GM19035 (cell line): ENCODE measurements around the gene ARHGDIB.

Source experiments
- ATAC-seq: cut with Tn5 transposase; IDR thresholded peaks from one replicate; pipeline ENCODE4 v1.9.1; 2021; ENCODE audit not compliant: unreplicated experiment

Gene ARHGDIB

DNA sequence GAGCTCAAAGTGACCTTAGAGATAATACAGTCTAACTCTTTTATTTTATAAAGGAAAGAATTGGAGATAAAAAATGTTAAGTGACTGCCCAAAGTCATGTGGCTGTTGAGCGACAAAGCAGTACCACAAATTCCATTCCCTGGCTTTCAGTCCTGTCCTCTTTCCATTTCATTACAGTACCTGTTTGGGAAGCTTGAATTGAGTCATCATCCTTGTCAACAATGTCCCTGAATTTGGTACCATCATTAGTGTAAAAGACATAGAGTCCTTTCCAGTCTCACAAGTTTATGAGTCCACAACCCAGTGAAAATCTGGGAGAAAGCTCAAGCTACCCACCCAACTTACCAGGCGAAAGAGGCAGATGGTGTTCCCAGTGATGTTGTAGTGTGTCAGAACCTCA, 26.9 kb downstream of the ARHGDIB start:
- ATAC-seq: no peak

DNA sequence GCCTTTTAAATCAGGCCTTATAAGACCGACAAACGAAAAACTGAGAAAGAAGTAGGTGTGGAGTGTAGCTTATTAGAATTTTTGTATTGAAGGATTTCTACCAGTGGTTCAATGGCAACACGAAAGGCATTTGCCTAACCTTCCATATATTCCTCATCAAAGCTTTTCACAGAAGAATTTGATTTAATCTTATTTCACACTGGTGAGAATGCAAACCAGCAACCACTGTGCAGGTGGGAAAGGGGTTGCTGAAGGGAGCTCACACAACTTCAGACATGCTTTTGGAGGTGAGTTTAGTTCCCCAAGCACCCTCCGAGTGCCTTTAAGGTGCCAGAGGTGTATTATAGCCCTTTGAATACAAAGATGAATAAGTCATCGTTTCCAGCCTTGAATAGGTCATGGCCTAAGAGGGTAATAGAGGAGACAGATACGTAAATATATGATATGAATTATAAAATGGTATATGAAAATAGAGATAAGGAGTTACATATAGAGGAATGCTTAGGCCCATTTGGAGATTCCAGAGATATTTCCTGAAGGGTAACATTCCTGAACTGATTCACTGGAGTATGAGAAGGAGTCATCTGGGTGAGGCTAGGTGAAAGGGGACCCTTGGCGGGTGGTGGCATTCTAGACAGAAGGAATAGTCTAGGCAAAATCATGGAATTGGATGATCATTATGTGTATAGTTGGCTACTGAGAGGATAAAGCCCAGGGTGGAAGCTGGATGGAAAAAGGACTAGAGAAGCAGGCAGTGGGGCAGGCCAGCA, 29.4 kb downstream of the ARHGDIB start:
- no peak for ATAC-seq

DNA sequence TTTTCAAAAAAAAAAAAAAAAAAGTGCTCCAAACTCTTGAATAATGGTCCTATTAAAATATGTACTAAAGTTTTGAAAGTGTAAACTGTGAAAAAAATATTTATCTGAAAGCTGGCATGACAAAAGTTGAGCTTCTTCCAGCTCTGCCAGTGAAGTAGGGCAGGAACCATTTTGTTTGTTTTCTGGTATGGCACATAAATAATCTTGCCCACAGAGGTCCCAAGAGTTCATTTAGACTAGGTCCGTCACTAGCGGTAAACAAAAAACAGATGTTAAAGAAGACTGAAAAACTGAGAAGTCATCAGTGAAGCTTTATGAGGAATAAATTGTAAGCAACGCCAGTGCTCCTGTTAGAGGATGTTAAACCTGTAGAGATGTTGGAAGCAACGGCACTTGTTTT, 30.0 kb downstream of the ARHGDIB start:
- ATAC-seq: no peak

DNA sequence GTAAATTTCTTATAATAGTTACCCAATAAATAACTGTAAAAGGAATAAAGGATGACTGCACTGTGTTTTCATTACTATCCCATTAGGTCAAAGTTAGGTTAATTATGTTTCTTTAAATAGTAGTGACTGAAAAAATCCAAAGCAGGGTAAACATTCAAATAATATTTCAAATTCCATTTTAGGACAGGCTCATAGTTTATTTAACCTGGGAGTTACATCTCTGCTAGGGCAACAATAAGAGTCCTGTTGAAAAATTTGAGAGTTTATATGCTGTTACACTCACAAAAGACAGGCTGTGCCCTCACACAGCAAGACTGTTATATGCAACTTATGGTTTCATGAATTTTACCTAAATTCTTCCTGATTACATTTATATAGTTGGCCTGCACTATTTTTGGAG, 31.1 kb downstream of the ARHGDIB start:
- ATAC-seq: no peak

DNA sequence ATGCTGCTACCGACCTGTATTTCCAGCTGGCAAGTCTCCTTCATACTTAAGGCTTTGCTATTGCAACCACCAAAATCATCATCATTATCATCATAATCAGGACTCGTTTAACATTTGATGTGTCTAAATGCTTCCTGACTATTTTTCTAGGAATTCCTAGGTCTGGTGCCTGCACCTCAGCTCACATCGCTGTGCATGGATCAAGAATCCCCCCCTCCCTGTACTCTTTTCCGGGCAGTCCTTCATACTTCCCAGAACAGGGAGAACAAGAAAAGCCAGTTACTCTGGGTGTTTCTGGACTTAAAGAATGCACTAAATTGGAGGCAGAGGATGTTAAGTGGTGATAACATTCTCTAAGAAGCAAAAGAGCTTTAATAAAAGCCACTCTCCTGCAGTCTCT, 32.5 kb downstream of the ARHGDIB start:
- no peak for ATAC-seq

DNA sequence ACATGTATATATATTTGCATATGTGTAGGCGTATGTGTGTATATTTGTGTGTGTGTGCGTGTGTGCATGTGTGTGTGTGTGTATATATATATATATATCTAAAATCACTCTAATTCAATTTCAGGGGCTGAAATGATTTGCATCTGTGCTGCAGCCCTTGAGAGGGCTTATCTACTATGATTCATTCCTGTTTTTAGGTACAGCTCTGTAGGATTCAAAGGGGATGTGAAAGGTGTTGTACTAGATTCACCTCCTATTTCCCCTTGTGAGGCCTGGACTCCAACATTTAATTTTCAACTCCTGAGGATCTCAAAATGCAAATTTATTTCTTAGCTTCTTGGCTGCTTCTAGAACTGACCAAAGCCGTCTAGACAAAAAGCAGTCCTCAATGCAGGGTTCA, 34.1 kb downstream of the ARHGDIB start:
- no peak for ATAC-seq

DNA sequence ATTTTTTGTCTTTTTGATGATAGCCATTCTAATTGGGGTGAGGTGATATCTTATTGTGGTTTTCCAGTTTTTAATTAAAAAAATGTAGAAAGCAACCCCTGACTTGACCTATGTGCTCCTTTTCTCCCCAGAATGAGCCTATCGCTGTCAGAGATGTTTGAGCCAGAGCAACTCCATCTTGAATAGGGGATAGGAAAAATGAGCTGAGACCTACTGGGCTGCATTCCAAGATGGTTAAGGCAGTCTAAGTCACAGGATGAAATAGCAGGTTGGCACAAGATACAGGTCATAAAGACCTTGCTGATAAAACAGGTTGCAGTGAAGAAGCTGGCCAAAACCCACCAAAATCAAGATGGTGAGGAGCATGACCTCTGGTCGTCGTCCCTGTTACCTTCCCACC, 36.9 kb downstream of the ARHGDIB start:
- no peak for ATAC-seq

DNA sequence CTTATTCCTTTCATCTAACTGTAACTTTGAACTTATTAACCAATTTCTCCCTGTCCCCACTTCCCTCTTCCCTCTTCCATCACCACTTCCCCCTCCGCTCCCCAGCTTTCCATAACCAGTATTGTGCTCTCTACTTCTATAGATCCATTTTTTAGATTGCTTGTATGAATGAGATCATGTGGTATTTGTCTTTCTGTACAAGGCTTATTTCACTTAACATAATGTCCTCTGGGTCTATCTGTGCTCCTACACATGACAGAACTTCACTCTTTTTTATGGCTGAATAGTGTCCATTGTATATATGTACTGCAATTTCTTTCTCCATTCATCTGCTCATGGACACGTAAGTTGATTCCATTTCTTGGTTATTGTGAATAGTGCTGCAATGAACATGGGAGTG, 37.5 kb downstream of the ARHGDIB start:
- no peak for ATAC-seq

DNA sequence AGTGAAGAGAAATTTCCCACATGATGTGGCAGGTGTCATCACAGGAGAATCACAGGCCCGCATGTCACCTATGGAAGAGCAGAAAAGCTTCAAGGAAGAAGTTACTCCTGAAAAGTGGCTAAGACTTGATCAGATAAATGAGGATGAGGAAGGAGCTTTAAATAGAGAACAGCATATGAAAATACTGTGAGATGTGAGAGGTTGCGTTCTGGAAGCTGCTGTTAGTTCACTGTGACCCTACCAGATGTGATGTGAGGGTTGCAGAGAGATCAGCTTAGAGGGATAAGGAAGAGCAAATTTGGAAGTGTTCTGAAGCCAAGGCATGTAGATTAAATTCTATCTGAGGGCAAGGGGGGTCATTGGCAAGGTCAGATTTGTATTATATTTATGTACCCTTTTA, 40.2 kb downstream of the ARHGDIB start:
- ATAC-seq: no peak

DNA sequence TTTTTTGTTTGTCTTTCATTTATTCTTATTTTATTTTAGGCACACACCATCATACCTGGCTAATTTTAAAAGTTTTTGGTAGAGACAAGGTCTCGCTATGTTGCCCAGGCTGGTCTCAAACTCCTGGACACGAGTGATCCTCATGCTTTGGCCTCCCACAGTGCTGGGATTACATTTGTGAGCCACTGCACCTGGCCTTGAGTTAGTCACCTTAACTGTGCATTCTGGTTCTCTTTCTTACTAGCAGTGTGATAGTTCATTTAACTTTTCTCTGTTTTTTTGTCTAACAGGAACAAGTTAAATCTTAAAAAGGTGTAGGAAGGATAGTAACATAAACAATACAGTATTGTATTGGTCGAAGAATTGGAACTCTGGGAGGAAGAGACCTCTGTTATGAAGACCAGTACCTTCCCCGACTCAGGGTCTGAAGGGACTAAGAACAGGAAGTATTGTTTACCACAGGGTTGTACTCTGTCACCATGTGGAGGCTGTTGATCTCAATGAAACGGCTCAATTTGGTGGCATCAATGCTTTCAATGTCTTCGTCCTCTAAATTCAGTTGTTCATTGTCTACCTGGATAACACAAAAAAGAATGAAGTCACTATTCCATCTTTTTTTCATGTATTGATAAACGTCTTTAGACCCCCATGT, 40.8 kb downstream of the ARHGDIB start:
- no peak for ATAC-seq

DNA sequence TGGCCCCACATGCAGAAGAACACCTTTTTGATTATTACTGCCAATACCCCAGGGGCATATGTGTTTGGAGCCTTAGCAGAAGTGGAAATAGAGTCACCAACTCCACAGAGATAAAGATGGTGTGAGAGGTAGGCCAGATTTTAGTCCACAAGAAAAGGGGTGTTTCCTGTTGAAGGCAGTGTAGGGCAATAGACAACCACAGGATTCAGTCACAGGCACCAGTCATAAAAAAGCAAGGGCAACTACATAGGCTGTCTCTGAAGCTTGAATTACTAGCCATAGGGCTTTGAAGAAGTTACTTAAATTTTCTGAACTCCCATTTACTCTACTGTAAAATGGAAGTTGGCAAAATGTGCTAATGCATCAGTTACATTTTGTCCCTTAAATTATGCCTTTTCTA, 41.9 kb downstream of the ARHGDIB start:
- no peak for ATAC-seq

DNA sequence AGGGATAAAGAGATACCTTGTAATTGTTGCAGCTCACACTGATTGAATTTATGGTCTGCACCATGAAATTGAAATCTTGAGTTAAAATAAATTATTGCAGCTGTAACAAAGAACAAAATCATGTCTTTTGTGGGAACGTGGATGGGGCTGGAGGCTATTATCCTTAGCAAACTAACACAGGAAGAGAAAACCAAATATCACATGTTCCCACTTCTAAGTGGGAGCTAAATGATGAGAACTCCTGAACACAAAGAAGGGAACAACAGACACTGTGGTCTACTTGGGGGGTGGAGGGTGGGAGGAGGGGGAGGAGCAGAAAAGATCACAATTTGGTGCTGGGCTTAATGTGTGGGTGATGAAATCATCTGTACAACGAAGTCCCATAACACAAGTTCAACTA, 45.7 kb downstream of the ARHGDIB start:
- no peak for ATAC-seq

DNA sequence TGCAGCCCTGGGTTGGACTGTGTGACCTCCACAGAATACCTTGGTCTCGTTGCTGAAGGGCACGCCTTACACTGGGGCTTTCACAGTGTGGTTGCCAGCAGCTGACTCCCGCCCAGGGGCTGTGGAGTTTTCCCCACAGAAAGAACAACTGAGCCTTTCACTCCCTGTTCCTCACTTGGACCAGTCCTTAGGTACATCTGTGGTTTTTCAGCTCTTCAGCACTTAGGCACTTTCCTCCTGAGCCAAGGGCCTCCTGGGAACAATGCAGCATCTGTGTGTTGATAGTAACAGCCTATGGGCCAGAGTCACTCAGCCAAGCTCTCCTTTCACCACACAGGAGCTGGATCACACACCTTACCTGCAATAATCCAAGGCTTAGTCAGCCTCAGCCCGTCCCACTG, 48.0 kb downstream of the ARHGDIB start:
- ATAC-seq: no peak

DNA sequence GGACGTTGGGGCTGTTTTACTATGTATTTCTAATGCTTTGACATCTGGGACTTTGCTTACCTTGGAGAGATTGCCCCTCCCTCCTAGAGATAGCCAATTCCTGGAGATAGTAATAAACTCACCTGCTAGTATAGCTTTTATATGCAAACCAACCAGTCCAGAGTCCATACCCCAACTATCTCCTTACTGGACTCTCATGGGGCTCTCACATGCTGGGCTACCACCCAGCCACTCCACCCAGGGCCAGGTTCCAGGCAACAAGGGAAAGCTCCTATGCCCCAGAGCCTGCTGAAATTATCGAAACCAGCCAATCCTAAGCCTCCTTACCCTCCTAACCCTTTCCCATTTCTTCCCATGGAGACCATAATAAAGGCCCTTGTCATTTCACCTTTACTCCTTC, 50.3 kb downstream of the ARHGDIB start:
- ATAC-seq: no peak

DNA sequence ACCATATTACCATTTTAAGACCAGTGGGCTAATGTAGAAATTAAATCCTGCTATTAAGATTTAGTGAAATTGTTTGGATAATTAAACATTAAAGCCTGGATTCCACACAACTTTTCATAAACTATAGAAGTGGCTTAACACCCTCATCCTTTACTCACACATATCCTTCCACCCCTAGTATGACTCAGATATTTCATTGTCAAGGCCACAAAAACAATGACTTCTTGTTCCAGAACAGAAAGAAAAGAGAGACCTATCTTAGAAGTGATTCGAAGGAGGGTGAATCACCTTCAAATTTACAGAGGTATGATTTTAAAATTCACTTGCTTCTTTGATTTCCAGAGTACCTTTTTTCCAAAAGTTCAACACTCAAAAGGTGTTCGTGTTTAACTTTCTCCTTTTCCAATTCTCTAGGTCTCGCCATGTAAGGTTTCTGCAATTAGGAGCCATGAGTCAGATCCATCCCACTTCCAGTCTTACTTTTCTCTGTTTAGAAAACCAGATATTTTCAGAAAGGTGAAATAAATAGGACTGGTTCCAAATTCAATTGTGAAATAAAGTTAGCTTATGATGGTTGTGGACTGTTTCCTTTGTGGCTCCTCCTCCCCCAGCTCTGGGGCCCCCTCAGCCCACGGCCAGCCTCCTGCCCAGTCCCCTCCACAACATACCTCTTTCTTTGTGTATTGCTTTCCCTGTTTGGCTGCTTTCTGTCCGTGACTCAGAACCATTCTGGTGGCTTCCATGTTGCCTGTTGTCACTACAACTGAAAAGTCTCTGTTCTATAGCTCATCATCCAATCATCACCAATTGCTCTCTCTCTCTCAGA, 51.1 kb downstream of the ARHGDIB start:
- no peak for ATAC-seq

DNA sequence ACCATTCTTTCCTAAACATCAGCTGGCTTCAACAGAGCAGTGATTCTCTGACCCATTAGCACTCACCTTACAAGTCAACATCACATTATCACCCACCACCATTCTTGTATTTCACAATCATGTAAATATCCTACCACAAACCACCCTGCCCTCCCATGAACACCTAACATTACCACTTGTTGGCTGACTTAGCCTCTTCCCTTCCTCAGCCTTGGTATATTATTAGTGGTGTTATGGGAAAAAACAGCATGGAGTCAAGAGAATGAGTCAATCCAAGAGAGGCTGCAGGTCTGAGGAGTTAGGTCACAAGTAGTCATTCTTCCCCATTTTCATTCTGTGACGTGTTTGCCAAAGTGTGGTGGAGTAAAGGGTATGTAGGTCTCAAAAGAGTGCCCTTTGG, 53.4 kb downstream of the ARHGDIB start:
- ATAC-seq: no peak

DNA sequence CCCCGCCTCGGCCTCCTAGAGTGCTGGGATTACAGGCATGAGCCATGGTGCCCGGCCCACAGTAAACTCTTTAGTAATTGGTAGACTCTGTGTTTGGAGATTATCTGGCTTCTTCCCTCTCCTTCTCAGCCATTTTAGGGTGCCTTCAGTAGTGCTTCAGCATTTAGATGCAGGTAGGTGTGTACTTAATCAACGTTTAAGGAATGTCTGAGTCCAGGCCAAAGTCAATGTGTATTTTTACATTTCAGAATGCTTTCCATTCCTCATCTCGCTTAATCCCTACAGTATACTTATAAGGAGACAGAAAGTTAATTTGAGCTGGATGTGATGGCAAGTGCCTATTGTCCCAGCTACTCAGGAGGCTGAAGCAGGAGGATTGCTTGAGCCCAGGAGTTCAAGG, 55.3 kb downstream of the ARHGDIB start:
- ATAC-seq: no peak

DNA sequence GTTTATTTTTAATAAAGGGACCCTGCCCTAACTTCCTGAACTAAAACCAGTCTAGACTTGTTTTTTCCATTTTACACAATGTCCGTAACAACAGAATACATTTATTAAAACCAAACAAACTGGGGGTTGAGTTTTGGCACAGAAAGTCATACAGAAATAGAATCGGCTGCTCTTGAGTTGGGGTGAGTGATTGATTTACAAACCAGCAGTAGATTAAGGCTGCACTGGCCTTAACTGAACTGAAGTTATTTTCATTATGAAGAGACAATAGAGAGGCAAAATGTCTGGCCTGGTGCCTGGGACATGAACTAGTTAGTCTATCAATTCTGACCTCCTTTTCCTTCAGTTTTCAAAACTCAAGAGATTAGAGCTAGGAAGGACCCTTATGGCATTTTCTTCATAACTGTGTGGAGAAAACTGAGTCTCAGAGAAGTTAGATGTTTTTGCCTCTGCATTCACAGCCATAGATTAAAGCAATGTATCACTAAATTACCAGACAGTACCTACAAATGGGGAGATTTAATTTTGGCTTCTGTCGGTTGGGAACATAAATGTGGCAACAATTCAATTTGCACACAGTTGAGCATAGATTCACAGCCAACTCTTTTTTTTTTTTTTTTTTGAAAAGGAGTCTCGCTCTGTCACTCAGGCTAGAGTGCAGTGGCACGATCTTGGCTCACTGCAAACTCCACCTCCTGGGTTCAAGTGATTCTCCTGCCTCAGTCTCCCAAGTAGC, 56.0 kb downstream of the ARHGDIB start:
- no peak for ATAC-seq

DNA sequence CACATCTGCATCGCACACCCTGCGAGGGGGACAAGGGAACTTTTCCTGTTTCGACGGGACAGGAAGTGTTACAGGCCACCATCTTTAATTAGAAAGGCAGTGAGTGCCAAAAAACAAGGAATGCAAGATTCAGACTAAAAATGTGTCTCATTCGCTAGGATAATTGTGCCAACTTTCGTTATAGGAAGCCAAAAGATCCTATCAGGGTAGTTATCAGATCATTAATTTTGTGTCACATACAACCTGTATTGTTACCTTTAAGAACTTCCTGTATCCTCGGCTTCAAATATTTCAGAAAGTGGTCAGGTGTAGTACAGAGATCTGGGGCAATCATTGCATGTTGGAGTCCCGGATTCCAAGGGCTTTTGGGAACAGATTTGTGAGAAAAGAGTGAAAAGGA, 56.5 kb downstream of the ARHGDIB start:
- no peak for ATAC-seq

DNA sequence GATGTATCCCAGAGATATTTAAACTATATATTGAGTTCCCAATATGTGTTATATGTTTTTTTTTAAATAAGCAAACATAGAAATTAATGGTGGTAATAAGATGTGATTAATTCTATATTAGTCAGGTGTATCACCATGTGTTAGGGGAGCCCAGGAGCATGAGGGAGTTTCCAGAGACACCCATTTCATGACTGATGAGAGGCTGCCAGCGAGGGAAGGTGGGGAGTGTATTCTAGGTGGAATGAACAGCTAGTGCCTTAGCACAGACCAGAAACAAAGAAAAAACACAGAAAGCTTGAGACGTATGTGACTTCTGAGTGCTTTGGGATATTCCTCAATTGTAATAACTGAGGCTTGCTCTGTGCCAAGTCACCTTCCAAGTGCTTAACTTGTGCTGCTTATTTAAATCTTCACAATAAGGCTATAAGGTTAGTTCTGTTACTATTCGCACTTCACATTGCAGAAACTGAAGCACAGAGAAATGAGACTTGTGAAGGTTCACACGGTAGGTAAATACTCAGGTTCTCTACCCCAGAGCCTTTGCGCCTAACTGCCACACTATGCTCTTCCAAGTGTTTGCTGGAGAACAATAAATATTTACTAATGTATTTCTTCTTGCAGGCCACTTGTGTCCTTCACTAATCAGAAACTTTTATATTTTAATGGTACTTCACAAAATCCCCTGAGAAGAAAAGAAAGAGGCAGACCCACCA, 57.9 kb downstream of the ARHGDIB start:
- no peak for ATAC-seq

DNA sequence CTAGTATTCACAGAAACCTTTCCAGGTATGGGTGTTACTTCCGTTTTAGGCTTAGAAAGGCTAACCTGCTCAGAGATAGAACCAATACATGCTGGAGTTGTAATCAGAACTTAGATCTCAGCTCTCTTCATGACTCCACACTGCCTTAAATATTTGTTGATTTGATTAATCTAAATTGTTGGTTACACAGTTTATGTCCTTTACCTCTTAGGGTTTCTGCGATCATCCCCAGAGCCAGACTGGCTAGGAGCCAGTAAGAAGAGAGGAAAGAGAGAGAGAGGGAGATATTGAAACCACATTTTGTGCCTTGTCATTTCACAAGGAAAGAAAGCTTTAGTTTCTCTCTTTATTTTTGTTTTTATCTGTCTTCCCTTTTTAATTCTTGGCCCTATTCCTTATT, 58.9 kb downstream of the ARHGDIB start:
- ATAC-seq: no peak
